Neutrophil (primary cell): ENCODE data around the gene TMEM178A.

Experiments used
- H3K27ac ChIP-seq: fragments of 200-600 bp; sonication (generic); 2 replicates; pipeline ENCODE4 v1.5.1; 2016; ENCODE audit warnings: mild to moderate bottlenecking, moderate library complexity
- H3K27me3 ChIP-seq: fragments of 200-600 bp; sonication (generic); 2 replicates; pipeline ENCODE4 v1.6.0; 2016; ENCODE audit warnings: mild to moderate bottlenecking
- H3K36me3 ChIP-seq: fragments of 200-600 bp; sonication (generic); 2 replicates; pipeline ENCODE4 v1.5.1; 2017
- H3K4me1 ChIP-seq, 2 experiments: fragments of 200-600 bp in 1 of 2; sonication (generic) in 1 of 2; 1 replicate in 1 of 2; 2 replicates in 1 of 2; pipeline versions ENCODE4 v1.5.1 to v1.6.1; 2013 to 2016; ENCODE audit warnings: low read depth in 1 of 2, low read length in 1 of 2, mild to moderate bottlenecking in 1 of 2, moderate library complexity in 1 of 2; ENCODE audit not compliant: control insufficient read depth in 1 of 2, insufficient read depth in 1 of 2
- H3K4me3 ChIP-seq, 2 experiments: fragments of 200-600 bp in 1 of 2; sonication (generic) in 1 of 2; 1 replicate in 1 of 2; 2 replicates in 1 of 2; pipeline ENCODE4 v1.5.1; 2013 to 2016; ENCODE audit warnings: low read depth in 1 of 2, low read length in 1 of 2, mild to moderate bottlenecking in 1 of 2, moderate library complexity in 1 of 2
- H3K9me3 ChIP-seq: fragments of 200-600 bp; sonication (generic); 2 replicates; pipeline ENCODE4 v1.5.1; 2016
- CTCF ChIP-seq: fragments of 200-600 bp; sonication (generic); IDR thresholded peaks from 2 replicates; pipeline ENCODE4 v1.5.1; 2016; ENCODE audit warnings: antibody characterized with exemption

TMEM178A gene

GRCh38 chr2:39696838-39697237 is 31.1 kb downstream of the TMEM178A start:
- Histone ChIP-seq H3K27me3 (no peaks in the 10 kb centered on the region), H3K4me1 (no peaks in the 10 kb centered on the region), H3K36me3 (no peaks in the 10 kb centered on the region), H3K27ac (no peak overlapping the region), H3K4me3 (no peak overlapping the region), H3K9me3 (no peaks in the 10 kb centered on the region)
- no peak for TF ChIP-seq CTCF

GRCh38 chr2:39697454-39697853 is 31.7 kb downstream of the TMEM178A start:
- TF ChIP-seq CTCF, result no peak
- no peak overlapping the region for H3K4me3 ChIP-seq
- H3K27me3 ChIP-seq, result no peaks in the 10 kb centered on the region
- no peaks in the 10 kb centered on the region for H3K36me3 ChIP-seq
- H3K4me1 ChIP-seq, result no peaks in the 10 kb centered on the region
- no peak overlapping the region for H3K27ac ChIP-seq
- H3K9me3 ChIP-seq, result no peaks in the 10 kb centered on the region

- H3K36me3 ChIP-seq, result no peaks in the 10 kb centered on the region
- H3K27me3 ChIP-seq, result no peaks in the 10 kb centered on the region
- no peak overlapping the region for H3K27ac ChIP-seq
- no peaks in the 10 kb centered on the region for H3K9me3 ChIP-seq
- H3K4me1 ChIP-seq, result no peaks in the 10 kb centered on the region
- no peak overlapping the region for H3K4me3 ChIP-seq
- no peak for TF ChIP-seq CTCF
Measured at GRCh38 chr2:39701137-39701536, 35.4 kb downstream of the TMEM178A start.

- H3K27ac ChIP-seq, result no peak overlapping the region
- no peaks in the 10 kb centered on the region for H3K27me3 ChIP-seq
- no peak for TF ChIP-seq CTCF
- no peak overlapping the region for H3K4me3 ChIP-seq
- no peaks in the 10 kb centered on the region for H3K4me1 ChIP-seq
- H3K36me3 ChIP-seq, result no peaks in the 10 kb centered on the region
- H3K9me3 ChIP-seq, result no peaks in the 10 kb centered on the region
Measured at GRCh38 chr2:39703181-39703872, 37.6 kb downstream of the TMEM178A start.

GRCh38 chr2:39704540-39704939 is 38.8 kb downstream of the TMEM178A start:
- no peaks in the 10 kb centered on the region for H3K4me1 ChIP-seq
- no peaks in the 10 kb centered on the region for H3K27me3 ChIP-seq
- H3K4me3 ChIP-seq, result no peak overlapping the region
- no peaks in the 10 kb centered on the region for H3K9me3 ChIP-seq
- TF ChIP-seq CTCF, result no peak
- H3K36me3 ChIP-seq, result no peaks in the 10 kb centered on the region
- no peak overlapping the region for H3K27ac ChIP-seq

- H3K27me3 ChIP-seq, result no peaks in the 10 kb centered on the region
- H3K4me3 ChIP-seq, result no peak overlapping the region
- no peak for TF ChIP-seq CTCF
- H3K9me3 ChIP-seq, result no peaks in the 10 kb centered on the region
- no peaks in the 10 kb centered on the region for H3K36me3 ChIP-seq
- H3K4me1 ChIP-seq, result no peaks in the 10 kb centered on the region
- no peak overlapping the region for H3K27ac ChIP-seq
Measured at GRCh38 chr2:39705638-39706037, 39.9 kb downstream of the TMEM178A start.
